ENCODE data around the gene PHLDA2.

PHLDA2 gene

GRCh38 chr11:2954263-2954662 lies 25.0 kb upstream of the PHLDA2 start:
- TF ChIP-seq CTCF (IDR thresholded peaks at IDR 0.05; ENCODE audit: insufficient read depth, low read depth, low read length, missing control alignments): no peak
- no peak overlapping the region for H3K4me3 ChIP-seq (ENCODE audit: low read depth, low read length)
- DNase-seq (ENCODE audit: low read depth): no peak

- no peak for DNase-seq (ENCODE audit: low read depth)
- no peak for TF ChIP-seq CTCF (IDR thresholded peaks at IDR 0.05; ENCODE audit: insufficient read depth, low read depth, low read length, missing control alignments)
- H3K4me3 ChIP-seq (ENCODE audit: low read depth, low read length): no peak overlapping the region
Measured at GRCh38 chr11:2952290-2952689, 23.1 kb upstream of the PHLDA2 start.

GRCh38 chr11:2951231-2952110 lies 22.3 kb upstream of the PHLDA2 start:
- no peak overlapping the region for H3K4me3 ChIP-seq (ENCODE audit: low read depth, low read length)
- no peak for DNase-seq (ENCODE audit: low read depth)
- TF ChIP-seq CTCF (IDR thresholded peaks at IDR 0.05; ENCODE audit: insufficient read depth, low read depth, low read length, missing control alignments): no peak

- TF ChIP-seq CTCF (IDR thresholded peaks at IDR 0.05; ENCODE audit: insufficient read depth, low read depth, low read length, missing control alignments): no peak
- no peak overlapping the region for H3K4me3 ChIP-seq (ENCODE audit: low read depth, low read length)
- DNase-seq (ENCODE audit: low read depth): no peak
Measured at GRCh38 chr11:2950825-2951224, 21.6 kb upstream of the PHLDA2 start.

GRCh38 chr11:2949920-2950319 lies 20.7 kb upstream of the PHLDA2 start:
- no peak overlapping the region for H3K4me3 ChIP-seq (ENCODE audit: low read depth, low read length)
- TF ChIP-seq CTCF (IDR thresholded peaks at IDR 0.05; ENCODE audit: insufficient read depth, low read depth, low read length, missing control alignments): no peak
- no peak for DNase-seq (ENCODE audit: low read depth)

- DNase-seq (ENCODE audit: low read depth): no peak
- no peak overlapping the region for H3K4me3 ChIP-seq (ENCODE audit: low read depth, low read length)
- no peak for TF ChIP-seq CTCF (IDR thresholded peaks at IDR 0.05; ENCODE audit: insufficient read depth, low read depth, low read length, missing control alignments)
Measured at GRCh38 chr11:2947744-2948143, 18.5 kb upstream of the PHLDA2 start.
